Midbrain (tissue), 1 donor: Measurements from ENCODE around the gene RAB6C.
"Not testable (repeated sequence)": the region's sequence is repeated elsewhere in the genome, so short reads cannot be mapped to it uniquely, and the experiment has no call there.

ENCODE experiments used
- DNase-seq: peaks from one replicate; lab custom pipeline; 2025; lab: John Stamatoyannopoulos, UW

The RAB6C gene

DNA sequence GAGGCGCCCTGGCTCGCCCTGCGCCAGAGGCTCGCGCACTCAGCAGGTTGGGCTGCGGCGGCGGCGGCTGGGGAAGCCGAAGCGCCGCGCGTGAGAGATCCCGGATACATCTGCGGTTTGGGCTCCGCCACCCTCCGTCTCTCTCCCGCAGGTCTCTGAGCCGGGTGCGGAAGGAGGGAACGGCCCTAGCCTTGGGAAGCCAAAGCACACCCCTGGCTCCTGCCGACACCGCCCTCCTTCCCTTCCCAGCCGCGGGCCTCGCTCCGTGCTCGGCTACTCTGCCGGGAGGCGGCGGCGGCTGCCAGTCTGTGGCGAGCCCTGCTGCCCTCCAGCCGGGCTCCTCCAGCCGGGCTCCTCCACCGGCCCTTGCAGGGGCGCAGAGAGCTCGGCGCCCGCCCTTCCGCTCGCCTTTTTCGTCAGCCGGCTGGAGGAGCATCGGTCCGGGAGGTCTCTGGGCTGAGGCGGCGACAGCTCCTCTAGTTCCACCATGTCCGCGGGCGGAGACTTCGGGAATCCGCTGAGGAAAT is at the start of gene RAB6C:
TSS of gene RAB6C (plus strand) at position 38 of the 527 bp plus-strand sequence. CDS start at position 488, 450 bp downstream.
- peak; percentile 62 for DNase-seq

DNA sequence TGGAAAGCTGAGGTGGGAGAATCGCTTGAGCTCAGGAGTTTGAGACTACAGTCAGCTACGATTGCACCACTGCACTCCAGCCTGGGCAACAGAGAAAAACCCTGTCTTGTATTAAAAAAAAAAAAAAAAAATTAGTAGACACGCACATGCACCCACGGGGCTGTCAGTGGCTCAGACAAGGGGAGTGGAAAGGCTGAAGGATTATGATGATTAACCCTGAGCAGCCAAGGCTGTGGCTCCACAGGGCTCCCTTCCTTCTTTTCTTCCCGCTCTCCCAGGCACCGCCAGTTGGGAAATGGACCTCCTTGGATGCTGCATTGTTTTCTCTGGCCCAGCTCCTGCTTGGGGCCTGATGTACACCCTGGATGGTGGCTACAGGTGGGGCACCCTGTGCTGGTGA is 49.0 kb upstream of the RAB6C start:
- no peak for DNase-seq

DNA sequence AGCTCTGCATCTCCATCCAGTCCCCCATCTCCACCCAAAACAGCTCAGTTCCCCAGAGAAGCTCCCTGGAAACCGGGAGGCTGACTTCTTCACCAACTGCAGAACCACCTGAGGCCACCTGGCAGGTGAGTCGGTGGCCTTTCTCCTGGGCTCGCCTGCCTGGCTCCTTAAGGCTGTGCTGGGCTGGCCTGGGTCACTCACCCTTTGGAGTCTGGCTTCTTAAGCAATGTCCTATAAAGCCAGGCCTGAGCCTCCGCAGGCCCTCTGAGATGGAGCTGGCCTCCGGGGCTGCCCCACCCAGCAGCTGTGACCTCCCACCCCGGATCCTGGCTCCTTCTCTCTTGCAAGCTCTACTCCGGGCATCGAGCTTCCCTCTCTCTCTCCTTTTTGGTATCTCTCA is 46.1 kb upstream of the RAB6C start:
- not testable (repeated sequence) for DNase-seq

- DNase-seq: no peak
Measured at GRCh38 chr2:129934044-129934822, 45.2 kb upstream of the RAB6C start.

GRCh38 chr2:129935118-129935517 is 44.3 kb upstream of the RAB6C start:
- DNase-seq: no peak

- no peak for DNase-seq
Measured at GRCh38 chr2:129936334-129936934, 43.0 kb upstream of the RAB6C start.

DNA sequence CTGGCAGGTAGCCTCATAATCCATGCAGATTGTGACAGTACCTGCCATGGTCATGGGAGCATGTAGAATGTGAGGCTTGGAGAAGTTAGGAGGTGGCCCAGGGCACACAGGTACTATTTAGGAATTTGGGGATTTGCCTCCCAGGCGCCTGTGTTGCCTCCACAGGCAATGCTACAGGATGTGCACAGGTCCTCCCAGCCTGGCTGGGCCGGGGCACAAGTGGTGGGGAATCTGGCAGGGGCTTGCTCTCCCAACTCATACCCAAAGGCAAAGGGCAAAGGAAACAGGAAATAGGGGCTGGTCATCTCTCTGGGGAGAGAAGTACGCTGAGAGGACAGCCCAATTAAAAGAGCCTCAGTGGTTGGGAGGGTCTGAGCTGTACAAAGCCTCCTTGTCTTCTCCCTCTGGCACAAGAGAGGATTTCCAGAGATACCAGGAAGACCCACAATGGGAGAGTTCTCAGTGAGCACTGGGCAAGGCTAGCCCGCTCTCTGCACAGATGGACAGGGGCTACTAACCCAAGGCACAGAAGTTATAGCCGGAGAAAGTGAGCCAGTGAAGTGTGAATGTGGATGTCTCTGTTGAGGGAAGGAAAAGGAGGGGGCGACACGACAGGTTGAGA is 40.5 kb upstream of the RAB6C start:
- DNase-seq: peak; percentile 41

- DNase-seq: not testable (repeated sequence)
Measured at GRCh38 chr2:129943456-129943855, 36.0 kb upstream of the RAB6C start.

DNA sequence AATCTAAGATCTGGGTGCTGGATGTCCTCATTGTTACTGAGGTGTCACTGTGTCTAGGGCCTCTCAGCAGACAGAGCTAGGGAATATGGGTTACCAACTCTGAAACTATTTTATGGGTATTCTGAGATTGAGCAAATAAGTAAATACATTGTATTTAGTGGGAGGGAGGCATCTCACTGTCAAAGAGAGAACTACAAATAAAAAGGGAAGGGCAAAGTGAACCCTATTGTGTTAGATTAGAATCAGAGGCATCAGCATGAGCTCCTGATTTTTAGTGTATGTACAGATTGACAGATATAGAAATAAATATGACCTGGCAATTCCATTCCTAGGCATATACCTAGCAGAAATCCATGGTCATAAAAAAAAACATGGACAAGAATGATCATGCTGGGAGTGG is 33.9 kb upstream of the RAB6C start:
- no peak for DNase-seq

DNA sequence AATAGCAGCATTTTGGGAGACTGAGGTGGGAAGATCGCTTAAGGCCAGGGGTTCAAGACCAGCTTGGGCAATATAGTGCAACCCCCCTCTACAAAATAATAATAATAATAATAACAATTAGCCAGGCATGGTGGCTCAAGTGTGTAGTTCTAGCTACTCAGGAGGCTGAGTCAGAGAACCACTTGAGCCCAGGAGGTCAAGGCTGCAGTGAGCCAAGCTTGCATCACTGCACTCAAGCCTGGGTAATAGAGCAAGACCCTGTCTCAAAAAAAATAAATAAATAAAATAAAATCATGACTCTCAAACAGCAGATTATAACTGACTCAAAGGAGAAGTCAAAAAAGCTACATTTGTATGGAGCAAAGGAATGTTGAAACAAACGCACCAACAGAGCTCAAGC is 31.8 kb upstream of the RAB6C start:
- not testable (repeated sequence) for DNase-seq

- DNase-seq: not testable (repeated sequence)
Measured at GRCh38 chr2:129956171-129956570, 23.3 kb upstream of the RAB6C start.

DNA sequence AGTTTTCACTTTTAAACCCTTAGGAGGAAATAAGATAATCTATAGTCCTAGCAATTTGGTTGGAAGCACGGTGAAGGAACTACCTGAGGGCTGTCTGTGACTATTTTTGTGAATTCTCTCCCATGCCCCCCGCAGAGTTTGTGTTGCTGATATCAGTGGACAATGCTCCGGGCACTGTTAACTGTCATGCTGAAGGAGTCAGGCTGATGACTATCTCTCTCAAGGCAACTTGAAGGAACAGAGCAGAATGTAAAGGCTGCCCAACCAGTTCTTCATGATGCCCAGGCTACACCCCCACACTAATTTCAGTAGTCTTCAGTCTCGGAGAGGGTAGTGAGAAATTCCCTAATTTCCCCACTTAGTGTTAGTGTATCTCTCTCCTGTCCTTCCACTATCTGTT is 21.6 kb upstream of the RAB6C start:
- no peak for DNase-seq

DNA sequence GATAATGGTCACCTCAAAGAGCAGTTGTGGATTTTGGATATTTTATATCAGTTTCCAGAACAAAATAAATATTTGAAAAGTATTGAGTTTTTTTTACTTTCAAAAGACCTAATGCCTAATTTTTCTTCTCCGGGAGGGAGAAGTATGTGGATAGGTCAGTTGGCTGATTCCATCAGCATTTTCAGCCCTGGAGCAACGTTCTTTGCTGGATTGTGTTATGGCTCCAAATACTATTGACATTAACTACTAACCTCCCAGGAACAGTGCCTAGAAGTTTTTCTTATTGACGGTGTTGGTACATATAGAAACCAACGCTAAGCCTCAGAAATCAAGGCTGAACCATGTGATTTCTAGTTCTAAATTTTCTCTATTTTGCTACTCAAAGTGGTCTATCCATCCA is 20.7 kb upstream of the RAB6C start:
- not testable (repeated sequence) for DNase-seq

DNA sequence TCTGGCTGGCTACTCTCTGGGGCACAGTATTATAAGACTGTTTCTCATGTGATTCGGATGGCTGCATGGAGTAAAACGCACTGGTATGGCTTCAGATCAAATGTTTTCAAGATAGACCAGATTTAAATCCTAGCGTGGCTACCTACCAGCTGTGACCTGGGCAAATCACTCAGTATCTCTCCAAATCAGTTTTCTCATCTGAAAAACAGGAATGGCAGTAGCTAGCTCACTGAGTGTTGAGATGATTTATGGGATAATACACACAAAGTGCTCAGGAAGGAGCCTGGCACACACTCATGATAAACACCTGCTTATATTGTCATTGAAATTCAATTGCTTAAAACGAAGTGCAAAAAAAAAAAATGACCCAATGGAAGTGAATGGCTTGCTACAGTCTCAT is 10.9 kb upstream of the RAB6C start:
- DNase-seq: not testable (repeated sequence)

DNA sequence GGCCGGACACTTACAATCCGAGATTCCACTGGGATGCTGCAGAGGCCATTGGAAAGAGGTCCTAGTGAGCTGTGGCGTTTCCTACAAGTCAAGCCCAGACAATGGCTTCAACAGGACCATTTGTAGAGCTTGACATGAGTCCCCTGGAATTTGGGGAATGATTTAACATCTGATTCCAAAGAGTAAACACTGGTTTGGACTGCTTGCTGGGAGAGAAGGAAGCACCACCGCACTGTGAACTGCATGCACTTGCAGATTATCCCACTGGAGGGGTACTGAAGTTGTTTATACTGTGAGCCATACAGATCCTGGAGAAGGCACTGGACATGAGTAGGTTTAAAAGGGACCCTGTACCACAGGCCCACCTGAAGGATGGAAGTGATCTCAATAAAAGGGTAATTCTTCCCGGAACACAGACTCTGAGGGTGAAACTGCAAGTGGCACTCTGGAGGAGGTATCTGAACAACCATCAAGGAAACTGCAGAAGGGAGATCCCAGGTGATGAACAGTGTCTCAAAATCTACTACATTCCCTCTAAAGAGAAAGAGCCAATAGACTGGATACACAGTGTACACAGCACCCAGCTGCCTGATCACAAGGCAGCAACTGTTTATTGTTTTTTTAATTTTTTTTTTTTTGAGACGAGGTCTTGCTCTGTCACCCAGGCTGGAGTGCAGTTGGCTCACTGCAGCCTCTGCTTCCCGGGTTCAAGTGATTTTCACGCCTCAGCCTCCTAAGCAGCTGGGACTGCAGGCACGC is 4.3 kb upstream of the RAB6C start:
- DNase-seq: peak; percentile 52

- not testable (repeated sequence) for DNase-seq
Measured at GRCh38 chr2:129976969-129977368, 2.5 kb upstream of the RAB6C start.

GRCh38 chr2:129977986-129978385 is 1.5 kb upstream of the RAB6C start:
- no peak for DNase-seq

- DNase-seq: peak; percentile 38
Measured at GRCh38 chr2:129980246-129980645, 780 bp downstream of the RAB6C start.

- DNase-seq: not testable (repeated sequence)
Measured at GRCh38 chr2:129981689-129982088, 2.2 kb downstream of the RAB6C start.

DNA sequence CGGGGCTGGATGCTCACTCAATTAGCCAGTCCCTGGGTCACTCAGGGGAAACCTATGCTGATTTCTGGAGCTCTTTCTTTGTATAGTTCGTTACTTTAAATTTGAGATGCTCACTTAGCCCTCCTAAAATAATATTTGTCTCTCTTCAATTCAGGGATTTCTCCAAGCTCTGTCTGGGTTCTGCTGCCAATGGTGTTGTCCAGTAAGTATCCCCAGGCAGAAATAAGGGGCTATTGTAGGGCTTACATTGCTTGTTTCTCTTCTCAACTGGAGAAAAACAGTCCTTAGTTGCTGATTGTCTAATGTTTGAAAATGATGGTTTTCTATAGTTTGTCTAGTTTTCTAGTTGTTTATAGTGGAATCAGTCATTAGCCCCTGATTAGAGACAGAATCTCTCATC is 5.0 kb downstream of the RAB6C start:
- DNase-seq: peak; percentile 45

DNA sequence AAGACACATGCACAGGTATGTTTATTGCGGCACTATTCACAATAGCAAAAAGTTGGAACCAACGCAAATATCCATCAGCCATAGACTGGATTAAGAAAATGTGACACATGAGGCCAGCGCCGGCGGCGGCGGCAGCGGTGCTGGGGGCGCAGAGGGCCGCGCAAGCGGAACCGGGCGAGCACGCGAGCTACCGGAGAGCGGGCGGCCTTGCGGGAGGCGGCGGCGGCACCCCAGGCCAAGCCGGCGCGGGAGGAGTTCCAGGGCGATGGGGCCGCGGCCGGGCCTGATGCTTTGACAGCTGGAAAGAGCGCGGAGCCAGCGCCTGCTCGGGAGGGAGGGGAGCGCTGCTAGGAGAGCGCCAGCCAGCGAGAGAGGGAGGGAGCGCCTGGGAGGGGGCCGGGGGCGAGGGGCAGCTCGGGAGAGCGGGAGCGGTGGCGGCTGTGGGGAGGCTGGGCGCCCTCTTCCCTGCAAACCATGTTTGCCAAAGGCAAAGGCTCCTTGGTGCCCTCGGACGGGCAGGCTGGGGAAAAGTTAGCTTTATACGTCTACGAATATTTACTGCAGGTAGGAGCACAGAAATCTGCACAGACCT is 13.0 kb downstream of the RAB6C start:
- not testable (repeated sequence) for DNase-seq

DNA sequence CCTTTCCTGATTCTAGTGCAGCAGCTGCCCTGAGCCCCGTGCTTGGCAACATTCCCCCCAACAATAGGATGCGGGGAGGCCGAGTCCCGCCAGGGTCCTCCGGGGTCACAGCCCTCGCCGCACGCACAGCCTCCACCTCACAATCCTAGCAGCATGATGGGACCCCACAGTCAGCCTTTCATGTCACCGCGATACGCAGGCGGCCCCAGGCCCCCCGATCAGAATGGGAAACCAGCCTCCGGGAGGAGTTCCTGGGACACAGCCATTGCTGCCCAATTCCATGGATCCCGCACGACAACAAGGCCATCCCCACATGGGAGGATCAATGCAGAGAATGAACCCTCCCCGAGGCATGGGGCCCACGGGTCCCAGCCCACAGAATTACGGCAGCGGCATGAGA is 13.7 kb downstream of the RAB6C start:
- not testable (repeated sequence) for DNase-seq
